NOMO-1 treated with dmso at 0.1 percent for 144 hours (cell line): ENCODE data around the gene ANXA2.

Experiments used
- DNase-seq: peaks from one replicate; lab custom pipeline; 2025; ENCODE audit not compliant: unreplicated experiment; lab: John Stamatoyannopoulos, UW

Gene ANXA2

GRCh38 chr15:60390231-60390630 lies 7.6 kb downstream of the ANXA2 start:
- no peak for DNase-seq

DNA sequence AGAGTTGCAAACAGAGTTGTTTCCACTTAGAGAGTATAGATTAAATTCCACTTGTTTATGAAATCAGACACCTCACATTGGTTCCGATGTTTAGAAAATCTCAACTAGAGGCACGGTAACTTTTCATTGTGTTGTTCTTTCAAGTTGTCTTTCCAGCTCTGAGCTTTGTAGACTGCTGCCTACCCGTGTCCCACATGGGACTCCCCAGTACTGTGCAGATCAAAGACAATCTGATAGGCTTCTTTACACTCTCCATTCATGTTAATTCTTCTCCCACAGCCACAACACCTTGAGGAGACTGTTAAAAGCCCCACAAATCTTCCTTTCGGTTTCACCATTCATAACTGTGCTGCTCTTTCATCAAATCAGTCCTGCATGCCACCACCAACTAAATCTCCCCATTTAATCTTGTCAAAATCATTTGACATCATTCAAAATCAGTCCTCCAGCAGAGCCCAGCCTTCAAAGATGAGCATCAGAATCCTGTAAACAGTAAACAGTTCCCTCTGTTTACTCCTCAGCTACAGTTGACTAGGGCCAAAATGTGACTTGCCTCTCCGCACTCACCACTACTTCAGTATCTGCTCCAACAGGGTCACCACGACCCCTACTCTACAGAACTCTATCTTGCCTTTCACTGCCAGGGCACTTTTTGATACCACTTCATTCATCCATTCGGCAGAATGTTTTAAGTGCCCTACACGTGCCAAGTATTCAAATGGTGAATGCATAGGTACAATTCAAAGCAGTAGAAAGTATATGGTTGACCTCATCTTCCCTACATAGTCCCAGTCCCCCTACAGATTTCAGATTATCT lies 8.3 kb downstream of the ANXA2 start:
- DNase-seq, result no peak

- no peak for DNase-seq
Observed at GRCh38 chr15:60387321-60387720, 10.5 kb downstream of the ANXA2 start.

DNA sequence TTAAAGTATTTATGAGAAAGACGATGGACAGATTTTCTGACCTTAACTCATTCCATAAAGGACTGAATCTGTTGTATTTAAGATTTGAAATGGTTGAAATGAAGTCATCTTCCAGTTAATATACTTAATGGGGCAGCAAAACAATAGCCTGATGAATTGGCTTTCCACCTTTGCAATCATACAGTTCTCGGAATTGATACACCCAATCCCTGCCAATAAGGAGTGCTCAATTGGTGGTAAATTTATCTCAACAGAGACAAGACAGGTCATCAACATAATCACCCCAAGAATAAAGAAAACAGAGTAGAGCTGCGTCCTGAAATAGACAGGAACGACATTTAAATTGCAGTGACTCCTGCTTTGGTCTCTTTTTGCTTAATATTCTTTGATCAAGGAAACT lies 11.2 kb downstream of the ANXA2 start:
- DNase-seq, result no peak

DNA sequence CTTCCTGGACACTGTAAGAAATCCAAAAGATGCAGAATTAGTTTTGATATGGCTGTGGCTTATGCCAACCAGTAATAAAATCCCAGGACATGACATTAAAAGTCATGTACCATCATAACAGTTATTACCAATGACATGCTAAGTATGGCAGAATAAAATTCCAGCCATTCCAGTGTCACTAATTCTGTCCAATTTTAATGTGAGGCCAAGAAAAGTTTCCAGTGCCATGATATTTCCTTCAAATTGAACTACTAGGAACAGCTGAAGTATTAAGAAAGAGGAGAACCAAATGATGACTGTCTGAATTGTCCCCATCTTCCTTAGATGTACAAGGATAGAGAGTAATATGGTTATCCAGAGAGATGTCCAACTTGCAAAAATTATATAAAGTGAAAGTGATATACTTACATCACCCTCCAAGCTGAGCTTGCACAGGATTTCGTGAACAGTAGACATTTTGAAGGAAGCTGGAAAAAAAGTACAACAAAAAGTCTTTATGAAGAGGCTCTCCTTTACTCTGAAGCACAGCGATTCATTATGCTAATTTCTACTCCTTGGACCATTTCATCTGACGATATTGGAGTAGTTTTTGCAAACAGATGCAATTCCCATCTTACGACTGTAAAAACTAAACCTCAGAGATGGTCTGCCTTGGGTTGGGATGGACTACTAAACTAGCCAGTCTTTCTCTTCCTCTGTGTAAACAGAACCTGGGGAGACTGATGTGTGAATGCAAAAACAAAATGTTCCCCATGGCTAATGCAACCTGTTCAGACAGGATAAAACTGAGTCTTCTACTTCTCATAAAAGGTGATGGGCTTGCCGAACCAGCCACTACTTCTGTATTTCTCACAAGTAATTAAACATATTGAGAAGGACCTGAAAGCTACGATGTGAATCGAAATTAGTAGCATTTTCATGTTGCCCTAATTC lies 11.9 kb downstream of the ANXA2 start:
- no peak for DNase-seq

DNA sequence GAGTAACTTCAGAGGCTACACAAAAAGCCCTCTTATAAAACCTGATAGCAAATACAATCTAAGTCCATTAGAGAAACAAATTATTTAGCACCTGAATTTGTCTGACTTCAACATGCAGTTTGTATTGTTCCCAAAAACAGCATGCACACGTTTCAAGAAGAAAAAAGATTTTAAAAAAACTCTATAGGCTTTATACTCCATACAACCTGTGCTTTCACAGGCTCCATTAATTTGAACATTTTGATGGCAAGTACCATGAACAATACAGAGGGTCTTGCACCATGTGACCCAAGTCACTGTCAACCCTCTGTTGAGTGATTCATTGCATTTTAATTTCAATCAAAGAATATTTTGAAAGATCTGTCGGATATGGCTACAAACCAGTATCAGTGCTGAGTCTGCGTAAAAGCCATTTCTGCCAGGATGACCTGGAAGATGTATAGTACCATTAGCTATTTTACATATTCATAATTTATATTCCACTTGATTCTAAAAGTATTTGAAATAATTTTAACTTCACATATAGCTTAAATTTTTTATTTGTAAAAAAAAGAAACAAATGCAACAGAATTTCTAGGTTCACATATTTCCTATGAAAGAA lies 13.2 kb downstream of the ANXA2 start:
- no peak for DNase-seq

GRCh38 chr15:60384053-60384452 lies 13.7 kb downstream of the ANXA2 start:
- DNase-seq, result no peak

- DNase-seq, result no peak
Observed at GRCh38 chr15:60382773-60383674, 14.8 kb downstream of the ANXA2 start.

- no peak for DNase-seq
Observed at GRCh38 chr15:60381148-60381788, 16.5 kb downstream of the ANXA2 start.

DNA sequence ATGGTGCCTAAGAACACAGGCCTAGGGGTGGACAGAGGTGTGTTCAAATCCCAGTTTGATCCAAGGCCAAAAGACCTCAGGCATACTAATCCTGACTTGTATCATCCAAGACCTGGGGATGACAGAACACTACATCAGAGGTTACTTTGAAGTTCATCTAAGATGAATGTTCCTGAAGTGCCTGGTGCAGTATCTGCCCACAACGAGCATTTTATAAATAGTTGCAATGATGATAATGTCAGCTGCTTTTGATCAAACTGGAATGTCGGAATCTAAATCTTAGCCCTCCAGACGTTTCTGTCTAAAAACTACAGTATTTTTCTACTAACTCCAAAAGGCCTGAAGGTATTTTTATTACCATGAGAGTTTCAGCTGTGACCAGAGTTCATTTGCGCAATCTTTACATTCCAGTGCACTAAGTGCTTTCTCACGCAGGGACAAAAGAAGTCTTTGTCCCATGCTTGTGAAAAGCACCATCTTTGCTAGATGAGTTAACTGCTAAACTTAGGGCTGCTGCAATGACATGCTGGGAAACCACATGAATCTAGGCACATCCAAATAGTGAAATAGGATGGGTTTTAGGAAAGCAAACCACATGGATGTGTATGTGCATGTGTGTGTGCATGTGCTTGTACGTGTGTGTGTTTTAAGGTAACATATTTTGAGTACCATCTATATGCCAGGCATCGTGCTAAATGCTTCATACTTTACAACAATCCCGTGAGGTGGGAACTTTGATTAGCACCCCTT lies 18.1 kb downstream of the ANXA2 start:
- DNase-seq, result no peak

DNA sequence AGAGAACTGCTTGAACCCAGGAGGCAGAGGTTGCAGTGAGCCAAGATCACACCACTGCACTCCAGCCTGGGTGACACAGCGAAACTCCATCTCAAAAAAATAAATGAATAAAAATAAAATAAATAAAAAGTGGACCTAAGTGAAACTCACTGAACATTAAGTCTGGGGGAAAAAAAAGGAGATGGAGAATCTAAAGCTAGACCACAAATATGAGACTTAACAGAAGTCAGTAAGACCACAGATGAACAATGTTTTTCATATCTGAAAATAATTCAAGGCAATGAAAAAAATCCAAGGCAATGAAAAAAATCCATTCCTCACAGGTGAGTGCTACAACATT lies 18.6 kb downstream of the ANXA2 start:
- DNase-seq, result no peak

GRCh38 chr15:60376677-60377095 lies 21.1 kb downstream of the ANXA2 start:
- no peak for DNase-seq

GRCh38 chr15:60375306-60375705 lies 22.5 kb downstream of the ANXA2 start:
- DNase-seq, result no peak

- no peak for DNase-seq
Observed at GRCh38 chr15:60374628-60375081, 23.1 kb downstream of the ANXA2 start.

DNA sequence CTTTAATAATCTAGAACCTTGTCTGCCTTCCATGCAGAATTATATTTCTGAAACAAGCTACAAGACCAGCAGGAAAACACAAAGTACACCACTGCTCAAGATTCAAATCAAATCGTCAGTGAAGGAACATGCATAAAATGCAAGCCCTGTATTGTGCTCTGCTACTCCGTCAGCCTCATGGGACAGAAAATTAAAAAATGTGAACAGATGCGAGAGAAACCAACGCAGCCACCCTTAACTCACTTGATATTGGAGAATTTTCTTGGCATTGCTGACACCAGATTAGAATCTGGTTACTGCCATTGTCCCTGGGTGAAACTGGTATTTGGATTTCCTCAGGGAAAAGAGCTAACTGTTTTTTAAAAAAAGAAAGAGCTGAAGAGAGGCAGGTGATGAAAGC lies 23.6 kb downstream of the ANXA2 start:
- DNase-seq, result no peak

GRCh38 chr15:60373745-60374144 lies 24.0 kb downstream of the ANXA2 start:
- no peak for DNase-seq

GRCh38 chr15:60373327-60373726 lies 24.5 kb downstream of the ANXA2 start:
- no peak for DNase-seq

DNA sequence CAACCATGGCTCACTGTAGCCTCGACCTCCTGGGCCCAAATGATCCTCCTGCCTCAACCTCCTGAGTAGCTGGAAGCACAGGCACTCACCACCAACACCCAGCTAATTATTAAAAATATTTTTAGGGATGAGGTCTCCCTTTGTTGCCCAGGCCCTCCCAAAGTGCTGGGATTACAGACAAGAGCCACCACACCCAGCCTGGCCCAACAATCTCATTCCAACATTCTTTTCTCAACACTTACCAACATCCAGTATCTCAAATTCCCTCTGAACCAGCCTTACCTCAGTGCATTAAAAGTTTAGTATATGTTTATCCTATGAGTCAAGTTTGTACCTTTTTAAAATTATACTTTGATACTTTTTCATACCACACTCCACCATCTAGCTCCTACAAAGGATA lies 25.0 kb downstream of the ANXA2 start:
- DNase-seq, result no peak

DNA sequence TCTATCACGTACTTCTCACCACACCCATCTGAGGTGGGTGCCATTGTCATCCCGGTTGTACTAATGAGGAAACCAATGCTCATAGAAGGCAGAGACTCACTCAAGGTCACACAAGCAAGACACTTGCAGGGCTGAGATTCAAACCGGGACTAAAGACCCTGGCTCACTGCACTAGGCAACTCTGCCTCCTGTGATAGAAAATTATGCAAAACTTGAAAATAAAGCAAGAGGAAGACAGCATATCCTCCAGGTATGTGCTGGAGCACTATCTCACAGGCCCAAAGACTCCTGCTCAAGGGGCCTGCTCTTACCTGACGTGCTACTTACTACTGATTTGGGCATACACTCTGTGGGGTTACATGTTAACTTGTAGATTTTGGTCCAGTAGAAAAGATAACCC lies 25.6 kb downstream of the ANXA2 start:
- no peak for DNase-seq
